Measurements from ENCODE around the gene ZNF615. TPM values are rescaled to one million over a fixed set of nuclear protein-coding genes. Genes with fewer than 3 reads are reported as not detected.

Gene ZNF615
- polyA plus RNA-seq, 3 donors, result 1.8 to 2.4 (median 2.2) TPM

DNA sequence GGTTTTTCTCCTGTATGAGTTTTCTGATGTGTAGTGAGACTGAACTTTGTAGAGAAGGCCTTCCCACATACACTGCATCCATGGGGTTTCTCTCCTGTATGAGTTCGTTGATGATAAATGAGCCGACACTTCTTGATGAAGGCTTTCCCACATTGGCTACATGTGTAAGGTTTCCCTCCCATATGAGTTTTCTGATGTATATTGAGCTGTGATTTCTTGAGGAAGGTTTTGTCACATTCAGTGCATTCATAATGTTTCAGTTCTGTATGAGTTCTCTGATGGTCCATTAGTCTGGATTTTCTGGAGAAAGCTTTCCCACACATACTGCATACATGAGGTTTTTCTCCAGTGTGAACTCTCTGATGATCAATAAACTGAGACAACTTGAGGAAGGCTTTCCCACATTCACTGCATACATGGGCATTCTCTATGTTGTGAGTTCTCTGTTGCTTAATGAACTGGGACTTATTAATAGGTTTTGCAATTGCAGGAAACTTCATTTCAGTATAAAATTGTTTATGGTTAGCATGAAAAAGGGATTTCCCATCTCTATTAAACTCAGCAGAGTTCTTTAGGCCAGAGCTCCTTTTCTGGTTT, 13.9 kb downstream of the ZNF615 start:
- Histone ChIP-seq H2AFZ (ENCODE audit: insufficient read depth, low read depth, low read length, poor library complexity, severe bottlenecking) (no peak overlapping the region), H3K4me3 (replicated peaks in 1 of 3; ENCODE audit: low read depth in 2 of 3, low read length in 3 of 3) (peak overlapping the region in 1 of 3 experiments; percentile 46), H3K4me1 (ENCODE audit: control insufficient read depth in 1 of 2, insufficient read depth in 2 of 2, low read length in 2 of 2) (no peaks in the 10 kb centered on the region), H3K36me3 (replicated peaks in 1 of 2; ENCODE audit: control insufficient read depth in 1 of 2, insufficient read depth in 2 of 2, low read length in 2 of 2) (peaks cover 23 to 64% of the 10 kb centered on the region in 2 donors), H3K27me3 (ENCODE audit: control insufficient read depth in 2 of 2, insufficient read depth in 2 of 2, low read length in 2 of 2) (no peaks in the 10 kb centered on the region), H3K9me3 (replicated peaks in 1 of 2; ENCODE audit: control insufficient read depth in 1 of 2, insufficient read depth in 1 of 2, low read length in 2 of 2) (peaks cover 62 to 100% of the 10 kb centered on the region in 2 donors), H3K79me2 (ENCODE audit: insufficient read depth, low read length) (no peaks in the 10 kb centered on the region), H3K9ac (ENCODE audit: insufficient read depth, low read length, poor library complexity, severe bottlenecking) (no peak overlapping the region), H4K20me1 (ENCODE audit: insufficient read depth, low read length) (no peaks in the 10 kb centered on the region), H3K4me2 (replicated peaks; ENCODE audit: extremely low read depth, low read length, poor library complexity, severe bottlenecking) (no peak overlapping the region), H3K27ac (ENCODE audit: low read depth in 1 of 2, low read length in 2 of 2) (no peak overlapping the region)
- H3K27ac Mint-ChIP-seq, result no peak overlapping the region
- TF ChIP-seq, protein P1, sequence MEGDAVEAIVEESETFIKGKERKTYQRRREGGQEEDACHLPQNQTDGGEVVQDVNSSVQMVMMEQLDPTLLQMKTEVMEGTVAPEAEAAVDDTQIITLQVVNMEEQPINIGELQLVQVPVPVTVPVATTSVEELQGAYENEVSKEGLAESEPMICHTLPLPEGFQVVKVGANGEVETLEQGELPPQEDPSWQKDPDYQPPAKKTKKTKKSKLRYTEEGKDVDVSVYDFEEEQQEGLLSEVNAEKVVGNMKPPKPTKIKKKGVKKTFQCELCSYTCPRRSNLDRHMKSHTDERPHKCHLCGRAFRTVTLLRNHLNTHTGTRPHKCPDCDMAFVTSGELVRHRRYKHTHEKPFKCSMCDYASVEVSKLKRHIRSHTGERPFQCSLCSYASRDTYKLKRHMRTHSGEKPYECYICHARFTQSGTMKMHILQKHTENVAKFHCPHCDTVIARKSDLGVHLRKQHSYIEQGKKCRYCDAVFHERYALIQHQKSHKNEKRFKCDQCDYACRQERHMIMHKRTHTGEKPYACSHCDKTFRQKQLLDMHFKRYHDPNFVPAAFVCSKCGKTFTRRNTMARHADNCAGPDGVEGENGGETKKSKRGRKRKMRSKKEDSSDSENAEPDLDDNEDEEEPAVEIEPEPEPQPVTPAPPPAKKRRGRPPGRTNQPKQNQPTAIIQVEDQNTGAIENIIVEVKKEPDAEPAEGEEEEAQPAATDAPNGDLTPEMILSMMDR (IDR thresholded peaks at IDR 0.05), result no peak
- intact Hi-C loops (cut with micrococcal nuclease), result no loop called here
- H3K9me3 Mint-ChIP-seq, result peaks cover 61 to 100% (median 96%) of the 10 kb centered on the region in 7 donors
- H3K27me3 Mint-ChIP-seq (ENCODE audit: low read depth in 3 of 3), result peaks cover 0 to 2% (median 2%) of the 10 kb centered on the region in 3 donors
- WGBS (ENCODE audit: insufficient coverage), result no CpG with 5 or more reads among the region's 2 CpGs
- no peak overlapping the region for H3K4me3 Mint-ChIP-seq
- no peaks in the 10 kb centered on the region for H3K4me1 Mint-ChIP-seq
- DNase-seq, result no peak
- peaks cover 49 to 55% of the 10 kb centered on the region in 2 donors for H3K36me3 Mint-ChIP-seq

DNA sequence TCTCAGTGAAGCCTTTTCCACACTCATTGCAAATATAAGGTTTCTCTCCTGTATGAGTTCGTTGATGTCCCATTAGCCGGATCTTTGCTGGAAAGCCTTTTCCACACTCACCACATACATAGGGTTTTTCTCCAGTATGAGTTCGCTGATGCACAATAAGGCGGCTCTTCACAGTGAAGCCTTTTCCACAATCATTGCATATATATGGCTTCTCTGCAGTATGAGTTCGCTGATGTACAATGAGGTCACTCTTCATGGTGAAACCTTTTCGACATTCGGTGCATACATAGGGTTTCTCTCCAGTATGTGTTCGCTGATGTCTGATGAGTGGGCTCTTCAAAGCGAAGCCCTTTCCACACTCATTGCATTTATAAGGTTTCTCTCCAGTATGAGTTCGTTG, 14.6 kb downstream of the ZNF615 start:
- intact Hi-C loops (cut with micrococcal nuclease), result no loop called here
- peaks cover 17 to 56% of the 10 kb centered on the region in 2 donors for H3K36me3 ChIP-seq (replicated peaks in 1 of 2; ENCODE audit: control insufficient read depth in 1 of 2, insufficient read depth in 2 of 2, low read length in 2 of 2)
- H4K20me1 ChIP-seq (ENCODE audit: insufficient read depth, low read length), result no peaks in the 10 kb centered on the region
- DNase-seq, result no peak
- no peaks in the 10 kb centered on the region for H3K4me1 ChIP-seq (ENCODE audit: control insufficient read depth in 1 of 2, insufficient read depth in 2 of 2, low read length in 2 of 2)
- no peak overlapping the region for H3K9ac ChIP-seq (ENCODE audit: insufficient read depth, low read length, poor library complexity, severe bottlenecking)
- Mint-ChIP-seq H3K36me3 (peaks cover 43 to 48% of the 10 kb centered on the region in 2 donors), H3K9me3 (peaks cover 62 to 100% (median 96%) of the 10 kb centered on the region in 7 donors), H3K27ac (no peak overlapping the region), H3K27me3 (ENCODE audit: low read depth in 3 of 3) (peaks cover 0 to 2% (median 2%) of the 10 kb centered on the region in 3 donors), H3K4me1 (no peaks in the 10 kb centered on the region), H3K4me3 (no peak overlapping the region)
- no peaks in the 10 kb centered on the region for H3K27me3 ChIP-seq (ENCODE audit: control insufficient read depth in 2 of 2, insufficient read depth in 2 of 2, low read length in 2 of 2)
- no peak overlapping the region for H3K4me2 ChIP-seq (replicated peaks; ENCODE audit: extremely low read depth, low read length, poor library complexity, severe bottlenecking)
- TF ChIP-seq, protein P1 (IDR thresholded peaks at IDR 0.05), result no peak
- no peak overlapping the region for H3K27ac ChIP-seq (ENCODE audit: low read depth in 1 of 2, low read length in 2 of 2)
- H2AFZ ChIP-seq (ENCODE audit: insufficient read depth, low read depth, low read length, poor library complexity, severe bottlenecking), result no peak overlapping the region
- peaks cover 62 to 100% of the 10 kb centered on the region in 2 donors for H3K9me3 ChIP-seq (replicated peaks in 1 of 2; ENCODE audit: control insufficient read depth in 1 of 2, insufficient read depth in 1 of 2, low read length in 2 of 2)
- 96% methylated on average over 4 of the region's 10 CpGs for WGBS (ENCODE audit: insufficient coverage)
- peak overlapping the region in 1 of 3 experiments; percentile 46 for H3K4me3 ChIP-seq (replicated peaks in 1 of 3; ENCODE audit: low read depth in 2 of 3, low read length in 3 of 3)
- no peaks in the 10 kb centered on the region for H3K79me2 ChIP-seq (ENCODE audit: insufficient read depth, low read length)

Measured in CD14-positive monocyte (primary cell).